HG02884 (cell line): Measurements from ENCODE around the gene SNAPC4.
"Not testable (repeated sequence)": the region's sequence is repeated elsewhere in the genome, so short reads cannot be mapped to it uniquely, and the experiment has no call there.

ENCODE experiments used
- ATAC-seq: cut with Tn5 transposase; IDR thresholded peaks from one replicate; pipeline ENCODE4 v1.9.1; 2021; ENCODE audit warnings: mild to moderate bottlenecking, moderate library complexity; ENCODE audit not compliant: unreplicated experiment

SNAPC4 gene

DNA sequence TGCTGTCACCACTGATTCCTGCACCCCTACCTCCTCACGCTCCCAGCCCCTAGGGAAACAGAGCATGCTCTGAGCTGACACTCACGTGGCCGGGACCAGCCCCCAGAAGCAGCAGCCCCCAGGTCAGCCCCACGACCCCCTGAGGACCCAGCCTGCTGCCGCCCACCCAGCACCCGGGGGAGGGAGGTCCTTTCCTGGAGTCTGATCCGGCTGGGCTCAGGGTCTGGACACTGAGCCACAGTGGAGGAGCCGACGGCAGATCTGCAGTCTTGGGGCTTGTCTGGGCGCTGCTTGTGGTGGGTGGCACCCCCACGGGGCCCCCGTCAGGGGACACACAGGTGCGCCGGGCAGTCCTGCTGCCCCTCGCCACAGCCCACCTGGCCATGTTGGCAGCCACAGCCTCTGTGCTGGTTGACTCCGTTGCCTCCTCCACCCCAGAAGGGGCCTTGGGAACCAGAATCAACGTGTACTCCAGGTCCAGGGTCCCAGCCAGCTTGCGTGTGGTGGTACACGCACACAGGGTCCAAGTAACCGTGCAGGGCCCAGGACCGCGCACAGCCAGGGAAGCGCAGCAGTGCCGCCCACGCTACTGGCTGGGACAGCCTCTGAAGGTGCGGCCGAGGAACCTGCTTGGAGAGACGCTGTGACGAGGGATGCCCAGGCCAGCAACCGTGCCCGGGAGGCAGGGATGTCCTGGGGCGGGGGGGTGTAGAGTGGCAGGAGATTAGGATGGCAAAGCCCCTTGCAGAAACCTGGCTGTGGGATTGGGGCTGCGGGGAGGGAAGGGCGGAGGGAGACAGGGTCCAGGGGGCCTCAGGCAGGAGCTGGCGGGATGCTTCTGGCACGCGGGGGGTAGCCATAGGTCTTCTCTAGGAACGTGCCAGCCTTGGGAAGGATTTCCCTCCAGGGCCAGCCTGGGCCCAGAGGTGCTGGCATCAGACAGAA, 39.9 kb downstream of the SNAPC4 start:
- no peak for ATAC-seq

- ATAC-seq, result no peak
These were observed 41.1 kb downstream of the SNAPC4 start for GRCh38 chr9:136358888-136359287.

DNA sequence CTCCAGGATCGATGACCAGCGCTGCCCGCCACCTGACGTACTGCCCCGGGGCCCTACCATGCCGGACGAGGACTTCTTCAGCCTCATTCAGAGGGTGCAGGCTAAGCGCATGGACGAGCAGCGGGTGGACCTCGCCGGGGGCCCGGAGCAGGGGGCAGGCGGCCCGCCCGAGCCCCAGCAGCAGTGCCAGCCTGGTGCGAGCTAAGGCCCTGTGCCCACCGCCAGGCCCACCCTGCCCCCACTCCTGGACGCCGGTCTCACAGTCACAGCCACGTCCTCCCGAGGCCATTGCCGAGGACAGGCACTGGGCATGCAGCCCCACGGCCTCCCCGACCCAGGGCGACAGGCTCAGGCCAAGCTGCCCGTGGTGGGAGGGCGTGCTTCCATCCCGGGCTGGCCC, 42.0 kb downstream of the SNAPC4 start:
- ATAC-seq, result no peak

- ATAC-seq, result no peak
These were observed 42.7 kb downstream of the SNAPC4 start for GRCh38 chr9:136357202-136357725.

- ATAC-seq, result no peak
These were observed 44.1 kb downstream of the SNAPC4 start for GRCh38 chr9:136355616-136356557.

DNA sequence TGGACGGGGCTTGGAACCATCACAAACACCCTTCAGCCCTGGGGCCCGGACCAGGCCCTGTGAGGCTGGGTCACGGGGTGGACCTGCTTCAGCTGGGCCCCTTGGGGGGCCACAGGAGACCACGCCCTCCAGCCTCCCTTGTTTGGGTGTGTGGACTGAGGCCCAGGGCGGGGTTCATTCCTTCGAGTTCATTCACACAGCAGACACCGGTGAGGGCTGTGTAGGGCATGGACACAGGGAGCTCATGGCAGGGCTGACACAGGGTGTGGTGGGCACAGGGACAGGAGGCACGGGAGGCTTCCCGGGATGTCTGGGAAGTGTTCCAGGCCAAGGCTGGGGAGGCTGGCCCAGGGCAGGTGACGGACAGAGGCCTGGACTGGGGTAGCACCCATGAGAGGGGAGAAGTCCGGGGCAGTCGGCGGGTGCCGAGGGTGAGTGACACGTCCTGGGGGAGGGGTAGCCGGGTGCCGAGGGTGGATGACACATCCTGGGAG, 45.3 kb downstream of the SNAPC4 start:
- no peak for ATAC-seq

DNA sequence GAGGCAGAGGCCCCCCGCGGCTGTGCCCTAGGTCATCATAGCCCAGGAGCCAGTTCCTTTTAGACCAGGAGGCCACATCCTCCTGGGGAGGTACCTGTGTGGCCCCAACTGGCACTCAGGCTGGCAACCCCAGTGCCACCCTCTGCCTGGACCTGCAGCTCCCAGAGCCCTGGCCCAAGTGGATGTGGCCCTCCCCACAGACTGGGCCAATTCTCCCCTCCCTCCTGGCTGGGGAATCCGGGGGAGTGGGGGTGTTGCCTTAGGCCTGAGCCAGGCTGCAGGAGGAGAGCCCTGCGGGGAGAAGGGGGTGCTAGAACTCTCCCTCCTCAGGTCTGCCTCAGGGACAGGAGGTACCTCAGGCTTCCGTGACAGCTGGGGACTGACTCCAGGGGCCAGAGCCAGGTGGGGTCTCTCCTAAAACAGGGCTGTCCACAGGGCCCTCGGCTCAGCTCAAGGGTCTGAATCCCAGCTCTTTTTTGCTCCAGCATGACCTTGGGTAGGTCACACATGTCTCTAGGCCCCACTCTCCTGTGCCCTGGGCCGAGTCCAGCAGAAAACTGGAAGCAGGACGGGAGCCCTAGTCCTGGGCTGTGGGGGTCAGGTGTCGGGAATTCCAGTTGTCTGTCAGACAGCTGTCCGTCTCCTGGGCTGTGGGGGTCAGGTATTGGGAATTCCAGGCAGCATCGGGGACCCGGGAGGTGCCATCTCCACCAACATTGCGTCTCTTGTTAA, 46.0 kb downstream of the SNAPC4 start:
- no peak for ATAC-seq

GRCh38 chr9:136353088-136353487, 46.9 kb downstream of the SNAPC4 start:
- ATAC-seq, result no peak

DNA sequence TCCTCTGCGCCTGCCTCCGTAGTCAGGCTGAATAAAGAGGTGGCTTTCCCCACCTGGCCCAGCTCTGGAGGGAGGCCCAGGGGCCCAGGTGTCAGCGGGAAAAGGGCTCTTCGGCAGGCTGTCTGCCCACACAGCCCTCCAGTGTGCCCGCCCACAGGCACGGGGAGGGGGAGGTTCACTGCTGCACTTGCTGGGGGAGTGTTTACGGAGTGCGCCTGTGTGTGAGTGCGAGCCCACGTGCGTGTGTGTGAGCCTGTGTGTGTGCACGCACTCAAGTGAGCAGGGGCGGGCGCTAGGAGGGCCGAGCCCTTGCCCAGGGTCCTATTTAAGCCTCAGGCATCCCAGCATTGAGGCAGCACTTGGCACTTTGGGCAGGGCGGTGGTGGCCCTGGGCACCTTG, 47.3 kb downstream of the SNAPC4 start:
- ATAC-seq, result no peak

- ATAC-seq, result not testable (repeated sequence)
These were observed 48.1 kb downstream of the SNAPC4 start for GRCh38 chr9:136351868-136352267.

DNA sequence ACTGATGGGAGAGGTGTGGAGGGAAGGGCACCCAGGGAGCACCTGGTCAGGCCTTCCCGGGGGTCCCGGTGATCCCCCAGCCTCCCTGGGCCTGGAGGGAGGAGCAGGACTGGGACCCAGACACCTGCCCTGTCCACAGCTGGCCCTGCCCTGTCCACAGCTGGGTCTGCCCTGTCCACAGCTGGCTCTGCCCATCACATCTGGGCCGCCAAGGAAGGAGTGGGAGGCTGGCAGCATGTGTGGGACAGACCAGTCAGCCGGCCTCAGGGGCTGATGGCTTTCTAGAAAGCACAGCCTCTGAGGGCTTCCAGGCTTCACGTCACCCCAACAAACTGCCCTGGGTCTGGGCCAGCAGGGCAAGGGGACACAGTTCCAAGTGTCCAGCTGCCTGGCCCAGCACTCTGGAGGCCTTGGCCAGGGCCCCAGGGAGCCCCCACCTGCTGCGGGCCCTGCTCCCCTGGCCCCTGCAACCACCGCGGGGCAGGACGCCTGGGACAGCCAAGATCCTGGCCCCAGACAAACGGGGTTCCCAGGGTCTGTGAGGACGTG, 48.6 kb downstream of the SNAPC4 start:
- no peak for ATAC-seq
